Stimulated activated CD8-positive, alpha-beta memory T cell treated with anti-CD3 and anti-CD28 coated beads, Interleukin-7, amount 100 ng/mL, for 48 hours (primary cell): ENCODE data around the gene TTLL4.
A peak's percentile ranks its signal among the peaks of the same experiment; 100 is the strongest.

Experiments
- DNase-seq, 2 donors: peaks; one replicate each; pipeline ENCODE4 v3.0.0-alpha.2; 2020; ENCODE audit warnings: low read depth in 1 of 2; ENCODE audit errors: extremely low read depth in 1 of 2

Gene TTLL4, protein sequence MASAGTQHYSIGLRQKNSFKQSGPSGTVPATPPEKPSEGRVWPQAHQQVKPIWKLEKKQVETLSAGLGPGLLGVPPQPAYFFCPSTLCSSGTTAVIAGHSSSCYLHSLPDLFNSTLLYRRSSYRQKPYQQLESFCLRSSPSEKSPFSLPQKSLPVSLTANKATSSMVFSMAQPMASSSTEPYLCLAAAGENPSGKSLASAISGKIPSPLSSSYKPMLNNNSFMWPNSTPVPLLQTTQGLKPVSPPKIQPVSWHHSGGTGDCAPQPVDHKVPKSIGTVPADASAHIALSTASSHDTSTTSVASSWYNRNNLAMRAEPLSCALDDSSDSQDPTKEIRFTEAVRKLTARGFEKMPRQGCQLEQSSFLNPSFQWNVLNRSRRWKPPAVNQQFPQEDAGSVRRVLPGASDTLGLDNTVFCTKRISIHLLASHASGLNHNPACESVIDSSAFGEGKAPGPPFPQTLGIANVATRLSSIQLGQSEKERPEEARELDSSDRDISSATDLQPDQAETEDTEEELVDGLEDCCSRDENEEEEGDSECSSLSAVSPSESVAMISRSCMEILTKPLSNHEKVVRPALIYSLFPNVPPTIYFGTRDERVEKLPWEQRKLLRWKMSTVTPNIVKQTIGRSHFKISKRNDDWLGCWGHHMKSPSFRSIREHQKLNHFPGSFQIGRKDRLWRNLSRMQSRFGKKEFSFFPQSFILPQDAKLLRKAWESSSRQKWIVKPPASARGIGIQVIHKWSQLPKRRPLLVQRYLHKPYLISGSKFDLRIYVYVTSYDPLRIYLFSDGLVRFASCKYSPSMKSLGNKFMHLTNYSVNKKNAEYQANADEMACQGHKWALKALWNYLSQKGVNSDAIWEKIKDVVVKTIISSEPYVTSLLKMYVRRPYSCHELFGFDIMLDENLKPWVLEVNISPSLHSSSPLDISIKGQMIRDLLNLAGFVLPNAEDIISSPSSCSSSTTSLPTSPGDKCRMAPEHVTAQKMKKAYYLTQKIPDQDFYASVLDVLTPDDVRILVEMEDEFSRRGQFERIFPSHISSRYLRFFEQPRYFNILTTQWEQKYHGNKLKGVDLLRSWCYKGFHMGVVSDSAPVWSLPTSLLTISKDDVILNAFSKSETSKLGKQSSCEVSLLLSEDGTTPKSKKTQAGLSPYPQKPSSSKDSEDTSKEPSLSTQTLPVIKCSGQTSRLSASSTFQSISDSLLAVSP

DNA sequence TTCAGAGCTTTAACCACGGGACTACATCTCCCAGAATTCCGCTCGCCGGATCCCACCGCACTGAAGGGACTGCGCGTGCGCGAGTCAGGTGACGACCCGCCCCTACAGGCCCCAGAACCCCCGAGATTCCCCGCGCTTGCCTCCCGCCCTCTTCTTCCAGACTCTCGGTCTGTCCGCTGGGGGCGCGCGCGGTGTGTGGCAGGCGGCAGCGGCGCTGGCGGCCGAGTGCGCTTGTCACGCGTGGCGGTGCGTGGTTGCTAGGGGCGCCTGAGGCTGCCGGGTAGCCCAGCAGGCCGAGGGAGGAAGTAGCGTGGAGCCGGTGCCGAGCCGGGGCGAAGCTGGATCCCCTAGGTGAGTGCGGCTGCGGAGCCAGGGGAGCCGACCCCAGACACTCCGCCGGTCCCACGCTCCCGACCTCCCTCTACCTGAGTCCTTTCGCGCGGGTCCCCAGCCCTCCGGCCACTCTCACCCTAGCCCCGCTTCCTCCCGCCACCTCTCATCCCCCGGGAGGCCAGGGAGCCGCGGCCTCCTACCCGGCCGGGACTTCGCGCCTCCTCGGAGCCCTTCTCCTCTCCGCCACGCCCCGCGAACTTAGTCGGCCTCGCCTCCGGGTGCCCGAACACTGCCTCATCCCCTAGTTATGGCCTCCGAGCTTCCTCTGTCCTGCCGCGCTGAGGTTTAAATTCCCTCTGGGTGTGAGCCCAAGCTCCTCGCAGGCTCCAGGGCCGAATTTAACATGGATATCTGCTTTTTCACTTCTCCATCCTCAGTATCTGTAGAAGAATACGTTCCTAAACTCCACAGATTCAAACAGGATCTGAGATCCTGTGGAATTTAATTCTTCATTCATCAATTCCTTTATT, at the start of gene TTLL4:
Gene TTLL4, plus strand, starts transcription at position 149 of the 863 bp plus-strand sequence. CDS start 26,842 bp downstream, outside the sequence.
- peak; percentile 95 to 96 for DNase-seq

DNA sequence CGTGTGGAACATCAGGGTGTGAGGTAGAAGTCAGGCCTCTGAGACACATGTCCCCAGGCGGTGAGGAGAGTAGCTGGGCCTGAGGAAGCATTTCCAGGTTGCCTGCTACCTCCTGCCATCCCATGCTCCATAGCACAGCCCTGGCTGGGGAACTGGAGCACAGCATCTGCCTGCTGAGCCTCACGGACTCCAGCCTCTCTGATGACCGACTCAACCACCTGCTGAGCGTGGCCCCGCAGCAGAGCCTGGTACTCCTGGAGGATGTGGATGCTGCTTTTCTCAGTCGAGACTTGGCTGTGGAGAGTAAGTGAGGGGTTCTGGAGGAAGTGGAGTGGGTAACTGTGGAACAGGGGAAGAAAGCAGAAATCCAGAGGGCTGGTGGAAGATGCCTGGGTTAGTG, 48.3 kb upstream of the TTLL4 start:
- no peak for DNase-seq

DNA sequence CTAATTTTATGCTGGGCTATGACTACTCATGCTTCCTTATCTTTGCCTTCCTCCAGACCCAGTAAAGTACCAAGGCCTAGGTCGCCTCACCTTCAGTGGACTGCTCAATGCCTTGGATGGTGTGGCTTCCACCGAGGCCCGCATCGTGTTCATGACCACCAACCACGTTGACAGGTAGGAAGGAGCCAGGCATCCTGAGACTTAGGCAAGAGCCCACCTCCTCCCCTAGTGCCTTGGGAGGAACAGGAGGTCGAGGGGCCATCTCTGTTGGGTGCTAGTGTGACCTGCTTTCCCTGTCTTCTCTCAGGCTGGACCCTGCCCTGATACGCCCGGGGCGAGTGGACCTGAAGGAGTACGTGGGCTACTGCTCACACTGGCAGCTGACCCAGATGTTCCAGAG, 47.8 kb upstream of the TTLL4 start:
- DNase-seq, result no peak

DNA sequence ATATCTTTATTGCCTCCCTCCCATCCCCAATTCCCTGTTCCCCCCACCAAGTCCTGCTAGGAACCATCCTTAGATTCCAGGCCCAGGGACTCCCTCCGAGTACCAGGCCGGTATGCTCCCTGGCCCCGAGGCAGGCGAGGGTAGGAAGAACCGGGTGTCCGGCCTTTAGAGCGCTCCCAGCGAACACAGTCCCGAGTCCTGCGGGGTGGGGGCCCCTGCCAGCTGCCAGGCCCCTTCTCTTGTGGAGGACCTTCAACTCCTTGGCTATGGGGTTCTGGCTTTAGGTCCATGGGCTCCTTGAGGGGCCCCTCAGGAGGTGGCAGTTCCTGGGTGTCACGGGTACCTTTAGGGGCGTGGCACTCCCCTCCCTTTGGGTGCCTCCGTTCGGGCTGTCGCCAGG, 46.7 kb upstream of the TTLL4 start:
- no peak for DNase-seq

DNA sequence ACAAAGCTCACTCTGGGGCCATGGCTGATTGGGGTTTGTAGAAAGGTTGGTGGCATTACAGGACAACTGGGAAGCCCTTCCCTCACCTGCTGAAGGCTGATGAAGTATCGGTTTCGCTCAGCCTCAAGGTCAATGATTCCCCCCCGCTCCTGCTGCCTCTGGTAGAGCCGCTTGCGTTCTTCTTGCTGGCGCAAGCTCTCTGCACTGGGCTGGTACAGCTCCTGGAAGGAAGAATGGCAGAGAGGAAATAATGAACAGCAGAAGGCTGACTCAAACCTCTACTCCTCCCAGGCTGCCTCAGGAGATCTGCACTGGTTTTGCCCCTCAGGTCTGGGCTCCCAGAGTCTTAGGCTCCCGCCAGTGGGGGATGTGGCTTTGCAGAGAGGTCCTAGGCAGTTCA, 46.0 kb upstream of the TTLL4 start:
- no peak for DNase-seq

DNA sequence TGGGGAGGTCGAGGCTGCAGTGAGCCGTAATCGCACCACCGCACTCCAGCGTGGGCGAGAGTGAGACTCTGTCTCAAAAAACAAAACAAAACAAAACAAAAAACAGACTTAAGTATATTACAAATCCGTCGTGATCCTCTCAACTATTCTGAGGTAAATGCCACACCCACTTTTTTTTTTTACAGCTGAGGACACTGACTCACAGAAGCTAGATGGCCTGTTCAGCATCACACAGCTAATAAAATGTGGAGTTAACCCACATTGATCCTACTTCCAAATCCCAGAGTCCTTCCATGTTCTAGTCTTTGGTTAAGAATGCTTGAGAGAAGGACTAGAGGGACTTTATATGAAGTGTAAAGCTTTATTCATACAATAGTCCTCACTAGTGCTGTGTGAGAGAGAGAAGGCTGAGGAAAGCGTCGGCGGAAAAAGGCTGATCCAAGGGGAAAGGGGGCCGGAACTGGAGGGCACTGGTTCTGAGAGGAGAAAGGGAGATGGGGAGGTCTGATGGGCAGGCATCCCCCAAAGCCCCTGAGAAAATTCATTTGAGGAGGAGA, 39.5 kb upstream of the TTLL4 start:
- no peak for DNase-seq

DNA sequence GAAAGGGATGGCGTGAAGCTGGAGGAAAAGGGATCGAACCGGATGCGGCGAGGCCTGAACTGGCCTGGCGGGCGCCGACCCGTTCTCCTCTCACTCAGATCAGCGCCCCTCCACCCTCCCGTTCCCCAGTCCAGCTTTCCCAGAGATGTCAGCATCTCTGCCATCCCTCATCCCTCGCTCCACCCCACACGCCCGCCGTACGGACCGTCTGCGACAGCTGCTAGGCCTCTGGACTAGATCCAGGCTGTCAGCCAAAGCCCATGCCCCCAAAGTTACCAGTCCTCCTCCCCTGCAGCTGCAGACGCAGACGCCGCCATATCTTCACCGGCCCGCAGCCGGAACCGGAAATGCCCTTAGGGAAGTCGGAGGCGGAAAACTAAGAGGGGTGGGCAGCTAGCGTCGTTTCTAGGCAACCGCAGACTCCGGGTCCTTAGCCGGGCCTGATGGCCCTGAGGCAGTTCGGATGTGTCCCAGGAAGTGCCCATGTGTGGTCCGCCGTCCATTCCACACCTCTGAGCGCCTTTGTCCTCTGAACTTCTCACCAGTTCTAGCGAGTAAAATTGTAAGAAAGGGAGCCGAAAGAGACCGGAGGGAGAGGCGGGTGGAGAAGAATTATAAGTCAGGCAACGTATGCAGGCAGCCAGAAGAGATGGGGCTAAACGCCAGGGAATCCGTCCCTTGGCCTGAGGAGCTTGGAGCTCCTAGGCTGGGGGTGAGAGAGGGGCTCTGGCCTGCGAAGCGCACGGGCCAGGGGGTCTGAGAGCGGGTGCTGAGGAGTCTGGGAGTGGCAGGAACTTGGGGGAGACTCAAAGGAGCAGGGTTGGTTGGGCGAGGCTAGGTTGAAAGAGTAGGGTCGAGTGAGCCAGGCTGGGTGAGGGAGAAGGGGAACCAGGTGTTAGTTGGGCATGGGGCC, 38.7 kb upstream of the TTLL4 start, which contains the start of the genes RNF25 and STK36:
Gene RNF25, minus strand, starts transcription at position 349 of the 913 bp plus-strand sequence. Its CDS starts 32 bp downstream, at position 317.
Gene STK36, plus strand, starts transcription at position 433 of the 913 bp plus-strand sequence. CDS start 744 bp downstream, outside the sequence.
- peak; percentile 73 to 79 for DNase-seq

DNA sequence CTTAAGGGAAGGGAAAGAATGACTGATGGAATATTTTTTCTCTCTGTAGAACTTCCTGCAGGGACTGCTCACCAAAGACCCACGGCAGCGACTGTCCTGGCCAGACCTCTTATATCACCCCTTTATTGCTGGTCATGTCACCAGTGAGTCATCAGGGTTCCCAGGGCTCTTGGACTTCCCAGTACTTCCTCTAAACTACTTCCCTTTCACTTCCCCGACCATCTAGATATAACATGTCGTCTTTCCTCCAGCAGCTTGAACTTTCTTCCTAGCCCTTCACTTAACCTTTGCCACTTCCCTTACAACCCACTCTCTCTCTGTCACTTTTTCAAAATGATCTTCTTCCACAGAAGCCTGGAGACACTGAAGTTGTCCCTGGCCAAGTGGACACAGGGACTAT, 31.5 kb upstream of the TTLL4 start:
- DNase-seq, result no peak

DNA sequence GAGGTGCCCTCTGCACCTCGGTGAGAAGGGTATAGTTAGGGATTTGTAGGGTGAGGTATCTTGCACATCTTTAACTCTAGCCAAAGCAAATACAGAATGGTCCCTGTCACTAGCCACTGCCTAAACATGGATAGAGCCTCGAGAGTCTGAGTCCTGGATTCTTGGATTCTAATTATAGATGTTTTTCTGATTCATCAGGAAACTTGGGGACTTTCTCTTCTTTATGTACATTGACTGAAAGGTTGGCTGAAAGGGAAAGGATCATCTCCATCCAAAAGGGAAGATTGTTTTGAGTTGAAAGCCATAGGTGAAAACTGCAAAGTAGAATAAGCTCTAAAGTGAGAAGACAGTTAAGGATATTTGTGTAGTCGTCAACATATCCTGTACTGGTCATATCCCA, 30.6 kb upstream of the TTLL4 start:
- DNase-seq, result no peak

DNA sequence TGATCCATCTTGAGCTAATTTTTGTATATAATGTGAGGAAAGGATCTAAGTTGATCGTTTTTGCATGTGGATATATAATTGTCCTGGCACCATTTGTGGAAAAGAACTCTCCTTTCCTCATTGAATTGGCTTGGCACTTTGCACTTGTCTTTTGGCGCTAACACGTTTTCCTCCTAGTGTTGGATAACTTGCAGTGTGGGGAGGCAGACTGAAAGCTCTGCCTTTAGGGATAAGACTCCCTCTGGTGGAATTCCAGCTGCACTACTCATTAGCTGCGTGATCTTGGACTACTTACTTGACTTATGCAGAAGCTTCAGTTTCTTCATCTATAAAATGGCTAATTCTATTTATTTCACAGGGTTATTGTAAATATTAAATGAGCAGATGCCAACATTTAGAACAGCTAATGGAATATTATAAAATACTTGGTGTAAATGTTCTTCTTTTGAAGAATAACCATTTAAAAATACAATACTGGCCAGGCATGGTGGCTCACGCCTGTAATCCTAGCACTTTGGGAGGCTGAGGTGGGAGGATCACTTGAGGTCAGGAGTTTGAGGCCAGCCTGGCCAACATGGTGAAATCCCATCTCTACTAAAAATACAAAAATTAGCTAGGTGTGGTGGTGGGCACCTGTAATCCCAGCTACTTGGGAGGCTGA, 23.1 kb upstream of the TTLL4 start:
- DNase-seq, result peak in 1 of 2 donors; percentile 14

DNA sequence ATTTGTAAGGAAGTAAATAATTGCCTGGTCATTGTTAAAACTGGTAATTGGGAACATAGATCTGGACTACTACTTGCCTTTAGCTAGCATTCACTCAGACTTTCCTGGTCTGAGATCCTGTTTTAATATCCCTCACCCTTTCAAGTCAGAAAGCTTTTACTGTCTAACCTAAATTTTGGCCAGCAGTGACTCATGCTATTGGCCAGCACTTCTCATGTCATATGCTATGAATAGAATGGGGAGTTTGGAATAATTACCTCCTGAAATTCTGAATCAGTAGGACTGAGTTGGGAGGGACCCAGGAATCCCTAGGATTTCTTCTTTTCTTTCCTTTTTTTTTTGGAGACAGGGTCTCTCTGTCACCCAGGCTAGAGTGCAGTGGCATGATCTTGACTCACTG, 19.4 kb upstream of the TTLL4 start:
- no peak for DNase-seq

DNA sequence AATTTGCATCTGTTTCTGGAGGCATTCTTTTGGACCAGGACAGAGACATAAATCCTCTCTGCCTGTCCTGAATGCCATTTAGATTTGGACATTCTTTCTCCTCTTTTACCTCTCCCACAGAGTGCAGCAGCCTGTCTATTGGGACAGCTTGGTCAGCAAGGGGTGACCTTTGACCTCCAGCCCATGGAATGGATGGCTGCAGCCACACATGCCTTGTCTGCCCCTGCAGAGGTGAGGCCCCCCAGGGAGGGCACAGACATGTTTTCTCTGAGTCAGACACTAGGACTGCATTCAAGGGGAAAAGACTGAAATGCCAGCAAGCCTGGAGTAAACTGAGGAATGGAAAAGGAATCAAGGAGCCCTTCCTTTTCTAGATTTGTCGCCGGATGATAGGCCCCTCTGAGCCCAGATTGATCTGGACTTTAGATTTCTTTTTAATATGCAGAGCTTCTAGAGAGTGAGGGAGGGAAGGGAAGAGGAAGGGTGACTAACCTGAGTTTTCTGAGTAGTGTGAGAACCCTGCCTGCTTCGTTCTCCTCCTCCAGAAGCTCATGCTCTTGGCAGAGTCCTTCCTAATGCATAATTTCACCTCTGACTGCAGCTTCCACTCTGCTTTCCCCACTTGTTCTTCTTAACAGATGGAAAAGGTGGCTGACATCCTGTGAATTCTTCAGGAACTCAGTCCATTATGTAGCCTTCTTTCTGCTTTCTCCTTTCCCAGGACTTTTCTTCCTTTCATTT, 16.1 kb upstream of the TTLL4 start:
- no peak for DNase-seq

DNA sequence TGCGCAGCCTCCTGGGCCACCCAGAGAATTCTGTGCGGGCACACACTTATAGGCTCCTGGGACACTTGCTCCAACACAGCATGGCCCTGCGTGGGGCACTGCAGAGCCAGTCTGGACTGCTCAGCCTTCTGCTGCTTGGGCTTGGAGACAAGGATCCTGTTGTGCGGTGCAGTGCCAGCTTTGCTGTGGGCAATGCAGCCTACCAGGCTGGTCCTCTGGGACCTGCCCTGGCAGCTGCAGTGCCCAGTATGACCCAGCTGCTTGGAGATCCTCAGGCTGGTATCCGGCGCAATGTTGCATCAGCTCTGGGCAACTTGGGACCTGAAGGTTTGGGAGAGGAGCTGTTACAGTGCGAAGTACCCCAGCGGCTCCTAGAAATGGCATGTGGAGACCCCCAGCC, 11.8 kb upstream of the TTLL4 start:
- no peak for DNase-seq

DNA sequence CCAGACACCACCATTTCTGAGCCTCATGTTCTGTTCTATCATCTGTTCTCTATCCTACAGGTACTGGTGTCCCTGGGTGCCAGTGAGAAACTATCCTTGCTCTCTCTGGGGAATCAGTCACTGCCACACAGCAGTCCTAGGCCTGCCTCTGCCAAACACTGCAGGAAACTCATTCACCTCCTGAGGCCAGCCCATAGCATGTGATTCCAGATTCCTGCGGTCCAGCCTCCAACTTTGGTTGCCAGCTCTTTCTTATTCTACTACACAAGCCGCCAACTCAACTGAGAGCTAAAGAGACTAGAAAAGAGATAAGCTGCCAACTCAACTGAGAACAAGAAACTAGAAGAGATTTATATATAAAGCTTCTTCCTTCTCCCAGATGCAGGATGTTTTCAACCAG, 8.8 kb upstream of the TTLL4 start:
- no peak for DNase-seq

DNA sequence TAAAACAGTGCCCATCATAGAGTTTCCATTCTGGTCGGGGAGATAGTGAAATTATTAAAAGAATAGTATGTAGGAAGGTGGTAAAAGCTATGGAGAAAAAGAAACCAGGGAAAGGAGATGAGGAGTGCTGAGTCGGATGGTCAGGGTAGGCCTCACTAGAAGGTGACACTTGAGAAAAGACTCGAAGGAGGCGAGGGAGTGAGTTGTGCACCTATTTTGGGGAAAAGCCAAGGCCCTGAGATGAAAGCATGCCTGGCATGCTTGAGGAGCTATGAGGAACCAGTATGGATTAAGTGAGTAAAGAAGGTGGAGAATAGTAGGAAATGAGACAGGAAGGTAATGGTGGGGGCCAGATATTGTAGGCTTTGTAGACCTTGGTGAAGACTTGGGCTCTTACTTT, 7.3 kb upstream of the TTLL4 start:
- DNase-seq, result no peak

DNA sequence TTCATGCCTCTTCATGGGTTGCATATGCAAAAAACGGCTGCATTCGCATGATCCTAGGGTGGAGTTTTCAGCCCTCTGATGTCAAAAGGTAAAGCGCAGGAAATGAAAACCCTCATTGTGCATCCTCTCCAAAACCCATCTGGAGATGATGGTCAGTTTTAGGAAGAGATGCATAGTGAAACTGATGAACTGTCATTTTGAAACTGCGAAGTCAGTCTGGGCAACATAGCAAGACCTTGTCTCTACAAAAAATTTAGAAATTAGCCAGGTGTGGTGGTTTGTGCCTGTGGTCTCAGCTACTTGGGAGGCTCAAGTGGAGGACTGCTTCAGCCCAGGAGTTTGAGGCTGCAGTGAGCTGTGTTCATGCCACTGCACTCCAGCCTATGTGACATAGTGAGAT, 2.5 kb upstream of the TTLL4 start:
- DNase-seq, result no peak

DNA sequence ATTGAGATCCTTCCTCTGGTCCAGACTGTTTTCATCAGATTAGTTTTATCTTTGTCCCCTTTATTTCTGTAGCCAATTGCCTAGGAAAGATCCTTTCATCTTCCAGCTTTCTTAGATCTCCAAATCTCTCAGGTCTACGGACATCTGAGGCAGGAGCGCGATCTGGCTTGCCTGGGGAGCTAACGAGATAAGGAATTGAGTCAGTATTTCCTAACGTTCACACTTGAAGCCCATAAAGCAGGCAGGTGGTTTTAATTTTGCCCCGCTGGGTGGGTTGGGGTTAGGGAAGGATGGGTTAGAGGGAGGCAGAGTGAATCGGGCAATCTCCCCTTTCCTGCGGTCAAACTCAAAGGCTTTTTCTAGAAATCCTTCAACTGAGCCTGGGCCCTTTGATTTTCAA, 727 bp upstream of the TTLL4 start:
- no peak for DNase-seq

DNA sequence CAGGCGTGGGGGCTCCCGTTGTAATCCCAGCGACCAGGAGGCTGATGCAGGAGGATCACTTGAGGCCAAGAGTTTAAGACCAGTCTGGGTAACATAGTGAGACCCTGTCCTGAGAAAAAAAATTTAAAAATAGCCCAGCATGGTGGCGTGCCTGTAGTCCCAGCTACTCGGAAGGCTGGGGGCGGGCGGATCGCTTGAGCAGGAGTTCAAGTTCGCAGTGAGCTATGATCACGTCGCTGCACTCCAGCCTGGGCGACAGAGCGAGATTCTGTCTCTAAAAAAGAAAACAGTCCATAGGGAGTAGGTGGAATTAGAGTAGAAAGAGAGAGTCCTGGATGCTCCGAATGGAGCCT, 325 bp upstream of the TTLL4 start:
- DNase-seq, result no peak
